ENCODE data around the gene CLIC3. TPM values are rescaled to one million over a fixed set of nuclear protein-coding genes. Genes with fewer than 3 reads are reported as not detected.

Gene CLIC3
- total RNA-seq, 1 experiment from 2014 or later = 6.2 TPM

- Histone ChIP-seq H3K4me3 (ENCODE audit: low read depth in 2 of 2, low read length in 2 of 2) (no peak overlapping the region), H3K27me3 (ENCODE audit: control insufficient read depth, insufficient read depth, low read length) (no peaks in the 10 kb centered on the region), H3K9me3 (ENCODE audit: control insufficient read depth, insufficient read depth, low read depth, low read length) (no peaks in the 10 kb centered on the region), H3K36me3 (ENCODE audit: control insufficient read depth, insufficient read depth, low read length) (no peaks in the 10 kb centered on the region), H3K27ac (ENCODE audit: low read length) (no peak overlapping the region), H3K4me1 (ENCODE audit: control insufficient read depth, insufficient read depth, low read length) (peaks cover under 1% of the 10 kb centered on the region; the same call in 1 of the 2 replicates)
- TF ChIP-seq TCF7L2 (IDR thresholded peaks at IDR 0.05; ENCODE audit: low read depth, low read length) (no peak), POLR2AphosphoS5 (IDR thresholded peaks at IDR 0.05; ENCODE audit: low read depth, low read length) (no peak), SIN3A (IDR thresholded peaks at IDR 0.05; ENCODE audit: borderline replicate concordance, insufficient read depth, low read depth, low read length) (no peak), CTCF (IDR thresholded peaks at IDR 0.05) (no peak)
- TF ChIP-seq, protein P1, sequence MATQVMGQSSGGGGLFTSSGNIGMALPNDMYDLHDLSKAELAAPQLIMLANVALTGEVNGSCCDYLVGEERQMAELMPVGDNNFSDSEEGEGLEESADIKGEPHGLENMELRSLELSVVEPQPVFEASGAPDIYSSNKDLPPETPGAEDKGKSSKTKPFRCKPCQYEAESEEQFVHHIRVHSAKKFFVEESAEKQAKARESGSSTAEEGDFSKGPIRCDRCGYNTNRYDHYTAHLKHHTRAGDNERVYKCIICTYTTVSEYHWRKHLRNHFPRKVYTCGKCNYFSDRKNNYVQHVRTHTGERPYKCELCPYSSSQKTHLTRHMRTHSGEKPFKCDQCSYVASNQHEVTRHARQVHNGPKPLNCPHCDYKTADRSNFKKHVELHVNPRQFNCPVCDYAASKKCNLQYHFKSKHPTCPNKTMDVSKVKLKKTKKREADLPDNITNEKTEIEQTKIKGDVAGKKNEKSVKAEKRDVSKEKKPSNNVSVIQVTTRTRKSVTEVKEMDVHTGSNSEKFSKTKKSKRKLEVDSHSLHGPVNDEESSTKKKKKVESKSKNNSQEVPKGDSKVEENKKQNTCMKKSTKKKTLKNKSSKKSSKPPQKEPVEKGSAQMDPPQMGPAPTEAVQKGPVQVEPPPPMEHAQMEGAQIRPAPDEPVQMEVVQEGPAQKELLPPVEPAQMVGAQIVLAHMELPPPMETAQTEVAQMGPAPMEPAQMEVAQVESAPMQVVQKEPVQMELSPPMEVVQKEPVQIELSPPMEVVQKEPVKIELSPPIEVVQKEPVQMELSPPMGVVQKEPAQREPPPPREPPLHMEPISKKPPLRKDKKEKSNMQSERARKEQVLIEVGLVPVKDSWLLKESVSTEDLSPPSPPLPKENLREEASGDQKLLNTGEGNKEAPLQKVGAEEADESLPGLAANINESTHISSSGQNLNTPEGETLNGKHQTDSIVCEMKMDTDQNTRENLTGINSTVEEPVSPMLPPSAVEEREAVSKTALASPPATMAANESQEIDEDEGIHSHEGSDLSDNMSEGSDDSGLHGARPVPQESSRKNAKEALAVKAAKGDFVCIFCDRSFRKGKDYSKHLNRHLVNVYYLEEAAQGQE (IDR thresholded peaks at IDR 0.05; ENCODE audit: insufficient read depth in 1 of 2, low read depth in 2 of 2, low read length in 1 of 2) = no peak
- ChIA-PET CTCF (no interaction called here), POLR2A (no interaction called here)
- intact Hi-C loops (cut with micrococcal nuclease; ENCODE audit: unreplicated experiment) (no loop called here), in situ Hi-C loops (cut with HindIII; ENCODE audit: low pct_unique_long_range_greater_than_20kb, low sequenced_read_pairs) (no loop called here)
- no peak for ATAC-seq
- no peak for DNase-seq (ENCODE audit: low read depth, low spot score)
- no TSS peak for BruUV-seq (replicated peaks)
Observed at GRCh38 chr9:136955943-136956335, 40.4 kb downstream of the CLIC3 start.

DNA sequence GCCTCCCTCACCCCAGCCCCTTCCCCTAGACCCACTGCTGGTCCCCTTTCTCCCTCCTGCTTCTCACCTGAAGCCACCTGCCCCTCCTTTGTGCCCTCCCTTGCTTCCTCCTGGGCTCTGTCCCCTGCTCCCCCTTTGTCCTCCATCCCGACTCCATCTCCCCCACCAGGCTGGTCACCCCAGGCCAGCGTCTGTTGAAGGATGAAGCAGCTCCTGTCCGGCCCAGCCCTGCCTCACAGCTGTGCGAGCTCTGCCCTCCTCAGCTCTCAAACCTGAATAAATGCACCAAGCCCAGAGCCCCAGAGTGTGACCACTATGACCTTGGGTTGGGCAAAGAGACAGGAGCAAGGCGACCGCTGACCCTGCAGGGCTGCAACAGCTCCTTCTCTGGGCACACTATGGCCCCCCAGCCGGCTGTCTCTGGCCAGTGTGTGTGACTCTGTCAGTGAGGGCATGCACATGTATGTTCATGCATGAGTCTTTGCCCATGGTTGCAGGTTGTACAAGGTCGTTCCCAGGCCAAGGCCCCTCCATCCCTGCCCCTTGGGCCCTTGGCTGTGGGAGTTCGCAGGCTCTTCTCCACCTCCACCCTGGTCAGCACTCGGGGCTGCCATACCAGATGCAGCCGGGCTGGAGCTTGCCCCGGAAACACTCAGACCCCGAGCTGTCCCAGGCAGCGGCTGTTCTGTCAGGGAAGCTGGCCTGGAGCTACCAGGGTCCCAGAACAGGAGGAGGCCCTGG lies 41.0 kb downstream of the CLIC3 start:
- no TSS peak for BruUV-seq (replicated peaks)
- no peak overlapping the region for H3K27ac ChIP-seq (ENCODE audit: low read length)
- H3K4me3 ChIP-seq (ENCODE audit: low read depth in 2 of 2, low read length in 2 of 2) = no peak overlapping the region
- peaks cover 6% of the 10 kb centered on the region for H3K4me1 ChIP-seq (ENCODE audit: control insufficient read depth, insufficient read depth, low read length)
- no peaks in the 10 kb centered on the region for H3K27me3 ChIP-seq (ENCODE audit: control insufficient read depth, insufficient read depth, low read length)
- TF ChIP-seq CTCF (IDR thresholded peaks at IDR 0.05) = no peak
- TF ChIP-seq TCF7L2 (IDR thresholded peaks at IDR 0.05; ENCODE audit: low read depth, low read length) = no peak
- TF ChIP-seq, protein P1 (IDR thresholded peaks at IDR 0.05; ENCODE audit: insufficient read depth in 1 of 2, low read depth in 2 of 2, low read length in 1 of 2) = no peak
- TF ChIP-seq SIN3A (IDR thresholded peaks at IDR 0.05; ENCODE audit: borderline replicate concordance, insufficient read depth, low read depth, low read length) = no peak
- TF ChIP-seq POLR2AphosphoS5 (IDR thresholded peaks at IDR 0.05; ENCODE audit: low read depth, low read length) = no peak
- in situ Hi-C loops (cut with HindIII; ENCODE audit: low pct_unique_long_range_greater_than_20kb, low sequenced_read_pairs) (no loop called here), intact Hi-C loops (cut with micrococcal nuclease; ENCODE audit: unreplicated experiment) (no loop called here)
- ATAC-seq (no peak), DNase-seq (ENCODE audit: low read depth, low spot score) (no peak)
- no peaks in the 10 kb centered on the region for H3K9me3 ChIP-seq (ENCODE audit: control insufficient read depth, insufficient read depth, low read depth, low read length)
- POLR2A ChIA-PET = no interaction called here
- CTCF ChIA-PET = no interaction called here
- no peaks in the 10 kb centered on the region for H3K36me3 ChIP-seq (ENCODE audit: control insufficient read depth, insufficient read depth, low read length)
